ENCODE measurements around the gene PIP5KL1.

PIP5KL1 gene

GRCh38 chr9:127910613-127911205 lies 19.9 kb downstream of the PIP5KL1 start:
- Histone ChIP-seq H3K4me2 (ENCODE audit: low read depth, low read length) (peak overlapping the region; percentile 43; the same call in 1 of the 2 replicates), H4K20me1 (ENCODE audit: insufficient read depth, low read length) (no peaks in the 10 kb centered on the region), H3K79me2 (ENCODE audit: low read length) (peaks cover 61% of the 10 kb centered on the region), H3K4me3 (ENCODE audit: low read length) (no peak overlapping the region), H3F3A (ENCODE audit: insufficient read depth, low read length) (peaks cover 24% of the 10 kb centered on the region), H2AFZ (ENCODE audit: low read length) (no peak overlapping the region), H3K27me3 (replicated peaks; ENCODE audit: insufficient read depth, low read length) (no peaks in the 10 kb centered on the region), H3K4me1 (ENCODE audit: low read length) (peaks cover 32% of the 10 kb centered on the region), H3K27ac (ENCODE audit: low read length) (peak overlapping the region; percentile 90), H3K9me2 (replicated peaks; ENCODE audit: insufficient read depth, low read length) (no peaks in the 10 kb centered on the region), H3K9ac (ENCODE audit: low read length) (peak overlapping the region; percentile 65), H3K36me3 (replicated peaks; ENCODE audit: insufficient read depth, low read length) (peaks cover 18% of the 10 kb centered on the region), H3K9me3 (replicated peaks; ENCODE audit: insufficient read depth, low read length) (no peaks in the 10 kb centered on the region)
- DNase-seq = no peak
- no peak for TF ChIP-seq EZH2phosphoT487 (IDR thresholded peaks at IDR 0.05; ENCODE audit: low read length)
- TF ChIP-seq, protein P1, sequence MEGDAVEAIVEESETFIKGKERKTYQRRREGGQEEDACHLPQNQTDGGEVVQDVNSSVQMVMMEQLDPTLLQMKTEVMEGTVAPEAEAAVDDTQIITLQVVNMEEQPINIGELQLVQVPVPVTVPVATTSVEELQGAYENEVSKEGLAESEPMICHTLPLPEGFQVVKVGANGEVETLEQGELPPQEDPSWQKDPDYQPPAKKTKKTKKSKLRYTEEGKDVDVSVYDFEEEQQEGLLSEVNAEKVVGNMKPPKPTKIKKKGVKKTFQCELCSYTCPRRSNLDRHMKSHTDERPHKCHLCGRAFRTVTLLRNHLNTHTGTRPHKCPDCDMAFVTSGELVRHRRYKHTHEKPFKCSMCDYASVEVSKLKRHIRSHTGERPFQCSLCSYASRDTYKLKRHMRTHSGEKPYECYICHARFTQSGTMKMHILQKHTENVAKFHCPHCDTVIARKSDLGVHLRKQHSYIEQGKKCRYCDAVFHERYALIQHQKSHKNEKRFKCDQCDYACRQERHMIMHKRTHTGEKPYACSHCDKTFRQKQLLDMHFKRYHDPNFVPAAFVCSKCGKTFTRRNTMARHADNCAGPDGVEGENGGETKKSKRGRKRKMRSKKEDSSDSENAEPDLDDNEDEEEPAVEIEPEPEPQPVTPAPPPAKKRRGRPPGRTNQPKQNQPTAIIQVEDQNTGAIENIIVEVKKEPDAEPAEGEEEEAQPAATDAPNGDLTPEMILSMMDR (IDR thresholded peaks at IDR 0.05; ENCODE audit: low read length) = peak; percentile 17
- TF ChIP-seq EZH2 (optimal IDR thresholded peaks at IDR 0.05; ENCODE audit: low read depth, low read length) = no peak

DNA sequence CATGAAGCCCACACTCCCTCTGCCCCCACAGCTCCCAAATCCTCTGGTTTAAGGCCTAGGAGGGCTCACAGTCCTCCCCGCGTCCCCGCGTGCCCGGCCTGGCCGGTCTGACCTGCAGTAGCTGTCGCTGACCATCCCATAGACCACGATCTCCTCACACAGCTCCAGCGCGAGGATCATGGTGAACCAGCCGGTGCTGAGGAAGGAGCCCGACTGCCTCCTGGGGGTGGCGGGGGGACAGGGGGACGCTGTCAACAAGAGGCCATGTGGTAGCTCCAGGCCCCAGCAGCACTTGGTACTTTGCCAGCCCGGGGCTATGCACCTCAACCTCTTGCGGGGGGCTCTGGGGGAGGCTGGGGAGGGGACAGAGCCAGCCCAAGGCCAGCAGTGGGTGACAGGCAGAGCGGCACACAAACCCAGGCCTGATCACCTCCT lies 20.7 kb downstream of the PIP5KL1 start:
- no peak overlapping the region for H3K9ac ChIP-seq (ENCODE audit: low read length)
- peaks cover 53% of the 10 kb centered on the region for H3K79me2 ChIP-seq (ENCODE audit: low read length)
- peaks cover 25% of the 10 kb centered on the region for H3K4me1 ChIP-seq (ENCODE audit: low read length)
- peaks cover 18% of the 10 kb centered on the region for H3K36me3 ChIP-seq (replicated peaks; ENCODE audit: insufficient read depth, low read length)
- no peak overlapping the region for H3K4me3 ChIP-seq (ENCODE audit: low read length)
- TF ChIP-seq EZH2phosphoT487 (IDR thresholded peaks at IDR 0.05; ENCODE audit: low read length) (no peak), EZH2 (optimal IDR thresholded peaks at IDR 0.05; ENCODE audit: low read depth, low read length) (no peak)
- TF ChIP-seq, protein P1 (IDR thresholded peaks at IDR 0.05; ENCODE audit: low read length) = no peak
- H3K9me2 ChIP-seq (replicated peaks; ENCODE audit: insufficient read depth, low read length) = no peaks in the 10 kb centered on the region
- H3F3A ChIP-seq (ENCODE audit: insufficient read depth, low read length) = peaks cover 17% of the 10 kb centered on the region
- no peak overlapping the region for H3K27ac ChIP-seq (ENCODE audit: low read length)
- no peaks in the 10 kb centered on the region for H3K9me3 ChIP-seq (replicated peaks; ENCODE audit: insufficient read depth, low read length)
- no peak for DNase-seq
- no peak overlapping the region for H2AFZ ChIP-seq (ENCODE audit: low read length)
- no peaks in the 10 kb centered on the region for H4K20me1 ChIP-seq (ENCODE audit: insufficient read depth, low read length)
- H3K4me2 ChIP-seq (ENCODE audit: low read depth, low read length) = no peak overlapping the region
- no peaks in the 10 kb centered on the region for H3K27me3 ChIP-seq (replicated peaks; ENCODE audit: insufficient read depth, low read length)

- Histone ChIP-seq H3K9ac (ENCODE audit: low read length) (no peak overlapping the region), H3K4me2 (ENCODE audit: low read depth, low read length) (no peak overlapping the region), H3K4me3 (ENCODE audit: low read length) (no peak overlapping the region), H4K20me1 (ENCODE audit: insufficient read depth, low read length) (no peaks in the 10 kb centered on the region), H2AFZ (ENCODE audit: low read length) (no peak overlapping the region), H3K9me2 (replicated peaks; ENCODE audit: insufficient read depth, low read length) (no peaks in the 10 kb centered on the region), H3K9me3 (replicated peaks; ENCODE audit: insufficient read depth, low read length) (no peaks in the 10 kb centered on the region), H3F3A (ENCODE audit: insufficient read depth, low read length) (peaks cover 14% of the 10 kb centered on the region), H3K36me3 (replicated peaks; ENCODE audit: insufficient read depth, low read length) (peaks cover 15% of the 10 kb centered on the region), H3K79me2 (ENCODE audit: low read length) (peaks cover 42% of the 10 kb centered on the region), H3K27me3 (replicated peaks; ENCODE audit: insufficient read depth, low read length) (no peaks in the 10 kb centered on the region), H3K27ac (ENCODE audit: low read length) (no peak overlapping the region), H3K4me1 (ENCODE audit: low read length) (peaks cover 21% of the 10 kb centered on the region)
- no peak for DNase-seq
- no peak for TF ChIP-seq EZH2phosphoT487 (IDR thresholded peaks at IDR 0.05; ENCODE audit: low read length)
- TF ChIP-seq, protein P1 (IDR thresholded peaks at IDR 0.05; ENCODE audit: low read length) = no peak
- TF ChIP-seq EZH2 (optimal IDR thresholded peaks at IDR 0.05; ENCODE audit: low read depth, low read length) = no peak
Observed at GRCh38 chr9:127908660-127908926, 22.0 kb downstream of the PIP5KL1 start.

All from MM.1S (cell line).